SK-N-MC (cell line): ENCODE data around the gene SEMA4D.

Experiments used
- EZH2 ChIP-seq: fragments of 200-600 bp; sonication (generic); IDR thresholded peaks from one replicate; pipeline ENCODE4 v1.6.1; 2017; ENCODE audit warnings: antibody characterized with exemption
- FOXP2 ChIP-seq: optimal IDR thresholded peaks from 2 replicates; pipeline ENCODE3; 2011; ENCODE audit warnings: mild to moderate bottlenecking, moderate library complexity; ENCODE audit not compliant: insufficient read depth; ENCODE audit errors: extremely low read length, control extremely low read depth
- POLR2AphosphoS5 ChIP-seq: IDR thresholded peaks from 2 replicates; pipeline ENCODE4 v1.6.1; 2012; ENCODE audit warnings: mild to moderate bottlenecking, low read depth, low read length, borderline replicate concordance

DNA sequence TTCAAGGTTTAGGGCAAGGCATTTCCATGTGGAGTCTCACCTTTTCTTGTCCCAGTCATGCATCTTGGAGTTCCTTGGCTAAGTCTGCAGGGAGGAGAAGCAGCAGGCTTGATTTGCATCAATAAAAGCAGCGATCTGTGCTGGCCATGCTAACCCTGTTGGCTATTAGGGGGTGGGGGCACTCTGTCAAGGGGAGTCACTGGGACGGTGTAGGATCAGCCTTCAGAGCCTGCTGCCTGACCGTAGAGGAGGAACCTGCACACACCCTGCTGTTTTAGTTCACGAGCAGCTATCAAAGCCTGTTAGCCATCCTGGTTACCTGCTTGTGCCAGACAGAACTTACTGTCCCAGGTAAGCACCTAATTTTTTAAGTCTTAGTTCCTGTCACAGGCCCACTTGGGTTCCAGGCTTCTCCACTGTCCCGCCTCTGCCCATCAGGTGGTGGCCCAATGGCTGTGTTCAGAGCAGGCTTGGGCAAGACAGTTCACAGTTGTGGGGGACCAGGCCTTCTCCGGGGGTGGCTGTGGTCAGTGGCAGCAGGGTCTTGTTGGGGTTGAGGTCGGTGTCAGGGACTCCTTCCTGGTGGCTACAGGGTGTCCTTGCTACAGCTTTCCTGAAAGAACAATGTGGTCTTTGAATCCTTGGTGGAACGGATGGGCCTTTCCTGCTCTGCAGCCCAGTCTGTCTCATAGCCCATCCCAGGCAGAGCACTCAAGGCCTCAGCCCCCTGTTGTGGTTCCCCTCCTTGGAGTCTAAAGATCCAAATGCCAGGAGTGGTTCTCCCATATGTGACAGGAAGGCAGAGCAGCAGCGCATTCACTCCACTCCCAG, 135.9 kb downstream of the SEMA4D start:
- TF ChIP-seq EZH2 (no peak), POLR2AphosphoS5 (no peak), FOXP2 (no peak)
